Measurements from ENCODE around the gene SLC12A8.

Gene SLC12A8

GRCh38 chr3:125189378-125190165, 23.0 kb downstream of the SLC12A8 start:
- no peak for DNase-seq (ENCODE audit: low read depth, low spot score)
- no peak overlapping the region for H3K4me3 ChIP-seq (ENCODE audit: low read length)

GRCh38 chr3:125188955-125189354, 23.6 kb downstream of the SLC12A8 start:
- no peak overlapping the region for H3K4me3 ChIP-seq (ENCODE audit: low read length)
- no peak for DNase-seq (ENCODE audit: low read depth, low spot score)

GRCh38 chr3:125187599-125187910, 25.0 kb downstream of the SLC12A8 start:
- no peak overlapping the region for H3K4me3 ChIP-seq (ENCODE audit: low read length)
- no peak for DNase-seq (ENCODE audit: low read depth, low spot score)

GRCh38 chr3:125186800-125187598, 25.5 kb downstream of the SLC12A8 start:
- no peak overlapping the region for H3K4me3 ChIP-seq (ENCODE audit: low read length)
- no peak for DNase-seq (ENCODE audit: low read depth, low spot score)

- no peak for DNase-seq (ENCODE audit: low read depth, low spot score)
- no peak overlapping the region for H3K4me3 ChIP-seq (ENCODE audit: low read length)
Observed at GRCh38 chr3:125186261-125186787, 26.2 kb downstream of the SLC12A8 start.

- DNase-seq (ENCODE audit: low read depth, low spot score): no peak
- no peak overlapping the region for H3K4me3 ChIP-seq (ENCODE audit: low read length)
Observed at GRCh38 chr3:125185805-125186204, 26.7 kb downstream of the SLC12A8 start.

GRCh38 chr3:125179884-125180240, 32.7 kb downstream of the SLC12A8 start:
- no peak overlapping the region for H3K4me3 ChIP-seq (ENCODE audit: low read length)
- no peak for DNase-seq (ENCODE audit: low read depth, low spot score)

GRCh38 chr3:125179143-125179883, 33.2 kb downstream of the SLC12A8 start:
- no peak overlapping the region for H3K4me3 ChIP-seq (ENCODE audit: low read length)
- no peak for DNase-seq (ENCODE audit: low read depth, low spot score)

GRCh38 chr3:125177746-125178145, 34.8 kb downstream of the SLC12A8 start:
- H3K4me3 ChIP-seq (ENCODE audit: low read length): no peak overlapping the region

GRCh38 chr3:125175295-125176078, 37.1 kb downstream of the SLC12A8 start:
- H3K4me3 ChIP-seq (ENCODE audit: low read length): no peak overlapping the region
- DNase-seq (ENCODE audit: low read depth, low spot score): no peak

More at GRCh38 chr3:125177746-125178145, 34.8 kb downstream of the SLC12A8 start:
- no peak for DNase-seq (ENCODE audit: low read depth, low spot score)

GRCh38 chr3:125172346-125172745, 40.2 kb downstream of the SLC12A8 start:
- H3K4me3 ChIP-seq (ENCODE audit: low read length): no peak overlapping the region
- DNase-seq (ENCODE audit: low read depth, low spot score): no peak

GRCh38 chr3:125168711-125169393, 43.7 kb downstream of the SLC12A8 start:
- H3K4me3 ChIP-seq (ENCODE audit: low read length): no peak overlapping the region
- DNase-seq (ENCODE audit: low read depth, low spot score): no peak

- no peak for DNase-seq (ENCODE audit: low read depth, low spot score)
- no peak overlapping the region for H3K4me3 ChIP-seq (ENCODE audit: low read length)
Observed at GRCh38 chr3:125166599-125167136, 45.9 kb downstream of the SLC12A8 start.

- DNase-seq (ENCODE audit: low read depth, low spot score): no peak
- H3K4me3 ChIP-seq (ENCODE audit: low read length): no peak overlapping the region
Observed at GRCh38 chr3:125165948-125166553, 46.5 kb downstream of the SLC12A8 start.

GRCh38 chr3:125165189-125165947, 47.2 kb downstream of the SLC12A8 start:
- H3K4me3 ChIP-seq (ENCODE audit: low read length): no peak overlapping the region

GRCh38 chr3:125163739-125164601, 48.6 kb downstream of the SLC12A8 start:
- no peak for DNase-seq (ENCODE audit: low read depth, low spot score)

More at GRCh38 chr3:125165189-125165947, 47.2 kb downstream of the SLC12A8 start:
- no peak for DNase-seq (ENCODE audit: low read depth, low spot score)

More at GRCh38 chr3:125163739-125164601, 48.6 kb downstream of the SLC12A8 start:
- H3K4me3 ChIP-seq (ENCODE audit: low read length): no peak overlapping the region
